K562 (cell line): ENCODE results near the gene MPZL1. TPM values are rescaled to one million over a fixed set of nuclear protein-coding genes. Genes with fewer than 3 reads are reported as not detected.

ENCODE experiments used
- AFF1 ChIP-seq, 2 experiments: fragments of 450-650 bp; IDR thresholded peaks; 2 replicates each; pipeline ENCODE4 v1.6.1; 2018; ENCODE audit warnings: mild to moderate bottlenecking in 2 of 2, low read depth in 1 of 2; ENCODE audit not compliant: partially characterized antibody in 2 of 2
- AFF4 ChIP-seq: sonication (generic); formaldehyde crosslinking; IDR thresholded peaks from 2 replicates; pipeline ENCODE4 v1.8.0; 2023; ENCODE audit warnings: mild to moderate bottlenecking, missing genetic modification reagents
- CC2D1A ChIP-seq: fragments of 450-650 bp; IDR thresholded peaks from 2 replicates; pipeline ENCODE4 v1.6.1; 2017; ENCODE audit warnings: mild to moderate bottlenecking
- MYC ChIP-seq, 2 experiments: fragments of 250-450 bp in 1 of 2; sonication (Bioruptor Pico) in 1 of 2; IDR thresholded peaks; 2 replicates each; pipeline versions ENCODE4 v1.5.1 to v1.6.1; 2012 to 2021; ENCODE audit warnings: low read depth in 2 of 2, borderline replicate concordance in 1 of 2, improper control_type of control experiment in 1 of 2, low read length in 1 of 2, mild to moderate bottlenecking in 1 of 2, moderate library complexity in 1 of 2
- NFATC3 ChIP-seq: fragments of 450-650 bp; IDR thresholded peaks from 2 replicates; pipeline ENCODE4 v1.6.1; 2017; ENCODE audit warnings: mild to moderate bottlenecking
- ZC3H8 ChIP-seq: fragments of 450-650 bp; IDR thresholded peaks from 2 replicates; pipeline ENCODE4 v1.6.1; 2017
- ZNF766 ChIP-seq: fragments of 200-800 bp; sonication (Bioruptor generic); conservative IDR thresholded peaks from 2 replicates; pipeline ENCODE4 v1.6.1; 2016; ENCODE audit warnings: missing genetic modification characterization, missing compliant biosample characterization
- ZNF780A ChIP-seq: fragments of 250-450 bp; sonication (Bioruptor Pico); IDR thresholded peaks from 2 replicates; pipeline ENCODE4 v1.5.0; 2021; ENCODE audit warnings: mild to moderate bottlenecking
- ZNF79 ChIP-seq: fragments of 250-450 bp; sonication (Bioruptor Pico); IDR thresholded peaks from 2 replicates; pipeline ENCODE4 v1.4.0; 2020; ENCODE audit warnings: low read depth, mild to moderate bottlenecking, moderate library complexity
- polyA plus RNA-seq, 8 experiments: library from polyadenylated mRNA; depleted of rRNA in 4 of 8; stranded (reverse) in 5 of 8; unstranded in 3 of 8; fragments of >200 nt; fragmentation: Nextera tagmentation in 2 of 8; fragmentation: Illumina TruSeq in 1 of 8; extraction: Ambion mirVana in 2 of 8; extraction: Trizol in 1 of 8; gene quantifications; 2 replicates each; pipeline versions ENCODE4 v1.2.1 to v1.2.3, GENCODE V29; 2011 to 2014; ENCODE audit warnings: inconsistent platforms in 1 of 8, missing spikeins in 1 of 8
- total RNA-seq, 7 experiments: library from RNA; depleted of rRNA in 6 of 7; stranded (reverse); fragments of >200 nt in 6 of 7; fragmentation: Illumina TruSeq in 2 of 7; extraction: Trizol in 2 of 7; gene quantifications; 2 replicates each; pipeline versions ENCODE4 v1.2.1 to v1.2.3, GENCODE V29; 2011 to 2021; ENCODE audit warnings: low replicate concordance in 1 of 7
- TF ChIP-seq, protein P1 (sequence below): sonication (generic); formaldehyde crosslinking; IDR thresholded peaks from 2 replicates; pipeline ENCODE4 v1.8.1; 2023; ENCODE audit warnings: mild to moderate bottlenecking, missing genetic modification reagents, moderate library complexity

Gene MPZL1
- total and polyA plus RNA-seq, 9 of the 15 experiments (the other 6 are each of a cell fraction or from before 2014, with no cell fraction given): 14.5 to 153 (median 66.5) TPM

GRCh38 chr1:167722152-167722869 lies 529 bp downstream of the MPZL1 start (continued):
- TF ChIP-seq AFF1 (IDR thresholded peaks at IDR 0.05; ENCODE audit: low read depth in 1 of 2, partially characterized antibody in 2 of 2) (no peak), MYC (IDR thresholded peaks at IDR 0.05; ENCODE audit: low read depth, low read length) (peak; percentile 62), MYC (CRISPR knock-in tag; IDR thresholded peaks at IDR 0.05; ENCODE audit: borderline replicate concordance, low read depth) (no peak), ZC3H8 (no peak), ZNF79 (CRISPR knock-in tag) (no peak), ZNF780A (CRISPR knock-in tag) (no peak), NFATC3 (0 out of 2 replicates have a peak, but pooled peaks have one; percentile 52), AFF4 (peak; percentile 79; the same call in 1 of the 2 replicates), ZNF766 (CRISPR knock-in tag) (no peak), CC2D1A (no peak)
- TF ChIP-seq, protein P1, sequence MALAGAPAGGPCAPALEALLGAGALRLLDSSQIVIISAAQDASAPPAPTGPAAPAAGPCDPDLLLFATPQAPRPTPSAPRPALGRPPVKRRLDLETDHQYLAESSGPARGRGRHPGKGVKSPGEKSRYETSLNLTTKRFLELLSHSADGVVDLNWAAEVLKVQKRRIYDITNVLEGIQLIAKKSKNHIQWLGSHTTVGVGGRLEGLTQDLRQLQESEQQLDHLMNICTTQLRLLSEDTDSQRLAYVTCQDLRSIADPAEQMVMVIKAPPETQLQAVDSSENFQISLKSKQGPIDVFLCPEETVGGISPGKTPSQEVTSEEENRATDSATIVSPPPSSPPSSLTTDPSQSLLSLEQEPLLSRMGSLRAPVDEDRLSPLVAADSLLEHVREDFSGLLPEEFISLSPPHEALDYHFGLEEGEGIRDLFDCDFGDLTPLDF (CRISPR knock-in tag): peak; percentile 8; the same call in 1 of the 2 replicates
